BLaER1 treated with 17β-estradiol and CSF1 and Interleukin-3, amounts not matched to agents 10 nM and 100 nM (cell line): ENCODE data around the gene ARID5B.

Source experiments
- H3K27ac ChIP-seq, 11 experiments: shearing (Covaris generic); formaldehyde crosslinking; 2 replicates each; pipeline ENCODE4 v1.8.1; 2022
- H3K27me3 ChIP-seq, 11 experiments: shearing (Covaris generic); formaldehyde crosslinking; 2 replicates each; pipeline ENCODE4 v1.8.1; 2022
- H3K36me3 ChIP-seq, 11 experiments: shearing (Covaris generic); formaldehyde crosslinking; 2 replicates each; pipeline ENCODE4 v1.8.1; 2022
- H3K4me1 ChIP-seq, 10 experiments: shearing (Covaris generic); formaldehyde crosslinking; 2 replicates each; pipeline ENCODE4 v1.8.1; 2022
- H3K4me2 ChIP-seq, 11 experiments: shearing (Covaris generic); formaldehyde crosslinking; 2 replicates each; pipeline ENCODE4 v1.8.1; 2022
- H3K4me3 ChIP-seq, 10 experiments: shearing (Covaris generic); formaldehyde crosslinking; 2 replicates each; pipeline ENCODE4 v1.8.1; 2022
- H3K9ac ChIP-seq, 11 experiments: shearing (Covaris generic); formaldehyde crosslinking; 2 replicates each; pipeline ENCODE4 v1.8.1; 2022
- H3K9me3 ChIP-seq, 11 experiments: shearing (Covaris generic); formaldehyde crosslinking; replicated peaks in 1 of 11; 2 replicates each; pipeline ENCODE4 v1.8.1; 2022
- H4K20me1 ChIP-seq, 11 experiments: shearing (Covaris generic); formaldehyde crosslinking; 2 replicates each; pipeline ENCODE4 v1.8.1; 2022
- Cebpa-rat ChIP-seq, 11 experiments: shearing (Covaris generic); IDR thresholded peaks; 2 replicates each; pipeline ENCODE4 v1.8.1; 2022

Gene ARID5B

GRCh38 chr10:61935077-61935476, 33.6 kb downstream of the ARID5B start:
- Histone ChIP-seq H3K9ac (peak overlapping the region in 4 of 11 experiments; percentile 25 to 89 (median 60); a peak in 5 of 22 replicates), H4K20me1 (peaks cover 0 to 2% (median 0%) of the 10 kb centered on the region in 11 experiments; a peak in 2 of 22 replicates), H3K4me1 (peaks cover 62 to 92% (median 68%) of the 10 kb centered on the region in 10 experiments), H3K36me3 (peaks cover 43 to 82% (median 60%) of the 10 kb centered on the region in 11 experiments), H3K4me3 (no peak overlapping the region), H3K4me2 (peak overlapping the region; percentile 8 to 84 (median 53); a peak in 19 of 22 replicates), H3K27me3 (no peaks in the 10 kb centered on the region), H3K27ac (peak overlapping the region; percentile 12 to 98 (median 68); a peak in 20 of 22 replicates), H3K9me3 (peaks cover 0 to 39% (median 36%) of the 10 kb centered on the region in 11 experiments; a peak in 20 of 22 replicates)
- TF ChIP-seq Cebpa-rat (IDR thresholded peaks at IDR 0.05): no peak

GRCh38 chr10:61936770-61937169, 35.3 kb downstream of the ARID5B start:
- Histone ChIP-seq H3K4me2 (peak overlapping the region; percentile 67 to 84 (median 74)), H3K27ac (peak overlapping the region; percentile 72 to 98 (median 91)), H3K27me3 (no peaks in the 10 kb centered on the region), H3K4me1 (peaks cover 76 to 98% (median 84%) of the 10 kb centered on the region in 10 experiments), H4K20me1 (no peaks in the 10 kb centered on the region), H3K4me3 (no peak overlapping the region), H3K9me3 (peaks cover 0 to 22% (median 20%) of the 10 kb centered on the region in 11 experiments; a peak in 20 of 22 replicates), H3K9ac (peak overlapping the region in 6 of 11 experiments; percentile 24 to 89 (median 84); a peak in 10 of 22 replicates), H3K36me3 (peaks cover 33 to 76% (median 48%) of the 10 kb centered on the region in 11 experiments)
- TF ChIP-seq Cebpa-rat (IDR thresholded peaks at IDR 0.05): no peak

GRCh38 chr10:61937631-61938351, 36.3 kb downstream of the ARID5B start:
- Histone ChIP-seq H3K4me1 (peaks cover 85 to 98% (median 93%) of the 10 kb centered on the region in 10 experiments), H3K9me3 (peaks cover 0 to 12% (median 10%) of the 10 kb centered on the region in 11 experiments; a peak in 19 of 22 replicates), H3K27ac (peak overlapping the region; percentile 72 to 98 (median 91)), H3K36me3 (peaks cover 30 to 76% (median 47%) of the 10 kb centered on the region in 11 experiments), H3K4me3 (peak overlapping the region in 1 of 10 experiments; percentile 13; a peak in 1 of 20 replicates), H3K4me2 (peak overlapping the region; percentile 67 to 84 (median 74)), H3K27me3 (no peaks in the 10 kb centered on the region), H3K9ac (peak overlapping the region; percentile 18 to 89 (median 47); a peak in 14 of 22 replicates), H4K20me1 (no peaks in the 10 kb centered on the region)
- peak in 1 of 11 experiments; percentile 26; a peak in 1 of 22 replicates for TF ChIP-seq Cebpa-rat (IDR thresholded peaks at IDR 0.05)

- peaks cover 84 to 100% (median 98%) of the 10 kb centered on the region in 10 experiments for H3K4me1 ChIP-seq
- H3K36me3 ChIP-seq: peaks cover 32 to 76% (median 43%) of the 10 kb centered on the region in 11 experiments; a peak in 20 of 22 replicates
- no peaks in the 10 kb centered on the region for H3K9me3 ChIP-seq
- peak overlapping the region in 1 of 10 experiments; percentile 17; a peak in 1 of 20 replicates for H3K4me3 ChIP-seq
- no peak for TF ChIP-seq Cebpa-rat (IDR thresholded peaks at IDR 0.05)
- peak overlapping the region; percentile 72 to 98 (median 91) for H3K27ac ChIP-seq
- no peaks in the 10 kb centered on the region for H3K27me3 ChIP-seq
- peak overlapping the region in 10 of 11 experiments; percentile 12 to 89 (median 72); a peak in 17 of 22 replicates for H3K9ac ChIP-seq
- H3K4me2 ChIP-seq: peak overlapping the region; percentile 67 to 84 (median 74)
- H4K20me1 ChIP-seq: no peaks in the 10 kb centered on the region
Measured at GRCh38 chr10:61939902-61940301, 38.4 kb downstream of the ARID5B start.

- Histone ChIP-seq H3K4me1 (peaks cover 81 to 95% (median 90%) of the 10 kb centered on the region in 10 experiments), H3K9me3 (peaks cover 0 to 2% (median 0%) of the 10 kb centered on the region in 11 experiments; a peak in 4 of 22 replicates), H3K4me3 (peak overlapping the region in 7 of 10 experiments; percentile 16 to 36 (median 26); a peak in 11 of 20 replicates), H3K27me3 (no peaks in the 10 kb centered on the region), H3K9ac (peak overlapping the region; percentile 49 to 89 (median 73)), H3K36me3 (peaks cover 41 to 76% (median 46%) of the 10 kb centered on the region in 11 experiments), H4K20me1 (no peaks in the 10 kb centered on the region), H3K27ac (peak overlapping the region; percentile 76 to 98 (median 91)), H3K4me2 (peak overlapping the region; percentile 70 to 94 (median 82))
- TF ChIP-seq Cebpa-rat (IDR thresholded peaks at IDR 0.05): peak in 1 of 11 experiments; percentile 14; a peak in 1 of 22 replicates
Measured at GRCh38 chr10:61941202-61941681, 39.7 kb downstream of the ARID5B start.

- H4K20me1 ChIP-seq: no peaks in the 10 kb centered on the region
- H3K4me1 ChIP-seq: peaks cover 65 to 84% (median 75%) of the 10 kb centered on the region in 10 experiments
- peak overlapping the region; percentile 76 to 98 (median 91) for H3K27ac ChIP-seq
- peak overlapping the region; percentile 66 to 89 (median 73) for H3K9ac ChIP-seq
- no peak for TF ChIP-seq Cebpa-rat (IDR thresholded peaks at IDR 0.05)
- no peaks in the 10 kb centered on the region for H3K27me3 ChIP-seq
- H3K4me3 ChIP-seq: peak overlapping the region in 6 of 10 experiments; percentile 5 to 36 (median 31); a peak in 7 of 20 replicates
- peak overlapping the region; percentile 71 to 94 (median 82) for H3K4me2 ChIP-seq
- peaks cover 52 to 86% (median 60%) of the 10 kb centered on the region in 11 experiments for H3K36me3 ChIP-seq
- peaks cover 0 to 15% (median 3%) of the 10 kb centered on the region in 11 experiments; a peak in 7 of 22 replicates for H3K9me3 ChIP-seq
Measured at GRCh38 chr10:61942604-61943461, 41.3 kb downstream of the ARID5B start.

- peak overlapping the region; percentile 76 to 98 (median 91) for H3K27ac ChIP-seq
Measured at GRCh38 chr10:61943674-61944378, 42.3 kb downstream of the ARID5B start.

More at GRCh38 chr10:61943674-61944378, 42.3 kb downstream of the ARID5B start:
- peaks cover 61 to 93% (median 70%) of the 10 kb centered on the region in 11 experiments for H3K36me3 ChIP-seq
- H3K4me2 ChIP-seq: peak overlapping the region; percentile 71 to 94 (median 82); a peak in 19 of 22 replicates
- H4K20me1 ChIP-seq: no peaks in the 10 kb centered on the region
- peak overlapping the region in 10 of 11 experiments; percentile 66 to 89 (median 76); a peak in 18 of 22 replicates for H3K9ac ChIP-seq
- peak overlapping the region in 3 of 10 experiments; percentile 8 to 36 (median 29); a peak in 3 of 20 replicates for H3K4me3 ChIP-seq
- peaks cover 55 to 74% (median 65%) of the 10 kb centered on the region in 10 experiments for H3K4me1 ChIP-seq
- H3K9me3 ChIP-seq: peaks cover 0 to 19% (median 4%) of the 10 kb centered on the region in 11 experiments; a peak in 7 of 22 replicates
- no peak for TF ChIP-seq Cebpa-rat (IDR thresholded peaks at IDR 0.05)
- H3K27me3 ChIP-seq: no peaks in the 10 kb centered on the region
